Suprapubic skin (tissue), 4 donors: Measurements from ENCODE around the gene FRMD4A. TPM values are rescaled to one million over a fixed set of nuclear protein-coding genes. Genes with fewer than 3 reads are reported as not detected.
"Not testable (repeated sequence)": the region's sequence is repeated elsewhere in the genome, so short reads cannot be mapped to it uniquely, and the experiment has no call there.

Experiments
- DNase-seq, 2 donors: peaks; one replicate each; pipeline ENCODE4 v3.0.0-alpha.2; 2019; ENCODE audit warnings: low spot score in 2 of 2
- H3K27ac ChIP-seq: fragments of 200-600 bp; sonication (generic); one replicate; pipeline ENCODE4 v1.5.1; 2019
- H3K27me3 ChIP-seq: fragments of 200-600 bp; sonication (generic); one replicate; pipeline ENCODE4 v1.5.1; 2019
- H3K36me3 ChIP-seq: fragments of 200-600 bp; sonication (generic); one replicate; pipeline ENCODE4 v1.5.1; 2019
- H3K4me1 ChIP-seq: fragments of 200-600 bp; sonication (generic); one replicate; pipeline ENCODE4 v1.5.1; 2019
- H3K4me3 ChIP-seq: fragments of 200-600 bp; sonication (generic); one replicate; pipeline ENCODE4 v1.5.1; 2019; ENCODE audit warnings: mild to moderate bottlenecking
- H3K9me3 ChIP-seq: fragments of 200-600 bp; sonication (generic); one replicate; pipeline ENCODE4 v1.5.1; 2019
- CTCF ChIP-seq, 2 donors: fragments of 200-600 bp in 1 of 2; fragments of 450-650 bp in 1 of 2; sonication (generic) in 1 of 2; IDR thresholded peaks; one replicate each; pipeline ENCODE4 v1.5.1; 2016 to 2019; ENCODE audit warnings: antibody characterized with exemption in 2 of 2, mild to moderate bottlenecking in 1 of 2, moderate library complexity in 1 of 2
- EP300 ChIP-seq: sonication (generic); formaldehyde crosslinking; IDR thresholded peaks from one replicate; pipeline ENCODE4 v1.6.1; 2017; ENCODE audit warnings: antibody characterized with exemption
- POLR2A ChIP-seq, 2 donors: fragments of 450-650 bp; IDR thresholded peaks; one replicate each; pipeline ENCODE4 v1.6.1; 2017; ENCODE audit warnings: antibody characterized with exemption in 2 of 2, mild to moderate bottlenecking in 2 of 2, moderate library complexity in 2 of 2
- POLR2AphosphoS5 ChIP-seq, 3 donors: sonication (generic); formaldehyde crosslinking; IDR thresholded peaks; one replicate each; pipeline ENCODE4 v1.6.1; 2017; ENCODE audit warnings: antibody characterized with exemption in 3 of 3
- WGBS: methylation state at CpG from one replicate; pipeline ENCODE4 v1.1.5; 2018; 5-methylcytosine and 5-hydroxymethylcytosine counted together
- total RNA-seq, 4 donors: library from RNA; depleted of rRNA; stranded (reverse); fragments of >200 nt; gene quantifications; one replicate each; pipeline ENCODE4 v1.1.0, GENCODE V29; 2016

Gene FRMD4A
- total RNA-seq, 4 donors from 2014 or later = 27.4 to 86.3 (median 58.0) TPM

GRCh38 chr10:14047431-14047830, 283.3 kb downstream of the FRMD4A start:
- WGBS = 69% methylated on average over 2 of the region's 2 CpGs
- H3K27ac ChIP-seq = no peak overlapping the region
- no peaks in the 10 kb centered on the region for H3K9me3 ChIP-seq
- no peak for TF ChIP-seq CTCF (IDR thresholded peaks at IDR 0.05)
- TF ChIP-seq POLR2AphosphoS5 (IDR thresholded peaks at IDR 0.05) = no peak
- no peak for TF ChIP-seq EP300
- no peak for TF ChIP-seq POLR2A (IDR thresholded peaks at IDR 0.05)
- no peaks in the 10 kb centered on the region for H3K4me1 ChIP-seq
- H3K4me3 ChIP-seq = no peak overlapping the region
- DNase-seq = no peak
- H3K27me3 ChIP-seq = no peaks in the 10 kb centered on the region
- no peaks in the 10 kb centered on the region for H3K36me3 ChIP-seq

- not testable (repeated sequence) for DNase-seq, H3K9me3 ChIP-seq, H3K36me3 ChIP-seq, H3K27me3 ChIP-seq, H3K4me3 ChIP-seq
- WGBS = 80% methylated on average over 7 of the region's 7 CpGs
- Histone ChIP-seq H3K4me1 (peaks cover 20% of the 10 kb centered on the region), H3K27ac (peak overlapping the region; percentile 57)
Observed at GRCh38 chr10:14042051-14042450, 288.7 kb downstream of the FRMD4A start.

GRCh38 chr10:14040787-14041631, 289.7 kb downstream of the FRMD4A start:
- TF ChIP-seq CTCF (IDR thresholded peaks at IDR 0.05) (no peak), EP300 (no peak), POLR2A (IDR thresholded peaks at IDR 0.05) (no peak), POLR2AphosphoS5 (IDR thresholded peaks at IDR 0.05) (no peak)
- H3K27me3 ChIP-seq = no peaks in the 10 kb centered on the region
- no peak overlapping the region for H3K4me3 ChIP-seq
- DNase-seq = no peak
- H3K36me3 ChIP-seq = no peaks in the 10 kb centered on the region
- peaks cover 20% of the 10 kb centered on the region for H3K4me1 ChIP-seq
- WGBS = 20% methylated on average over 9 of the region's 9 CpGs
- H3K9me3 ChIP-seq = no peaks in the 10 kb centered on the region
- peak overlapping the region; percentile 57 for H3K27ac ChIP-seq

- TF ChIP-seq POLR2AphosphoS5 (IDR thresholded peaks at IDR 0.05) = no peak
- TF ChIP-seq EP300 = no peak
- no peak for TF ChIP-seq POLR2A (IDR thresholded peaks at IDR 0.05)
- TF ChIP-seq CTCF (IDR thresholded peaks at IDR 0.05) = no peak
- Histone ChIP-seq H3K4me1 (peaks cover 20% of the 10 kb centered on the region), H3K27me3 (no peaks in the 10 kb centered on the region), H3K36me3 (no peaks in the 10 kb centered on the region), H3K27ac (peak overlapping the region; percentile 57), H3K4me3 (no peak overlapping the region), H3K9me3 (no peaks in the 10 kb centered on the region)
- no peak for DNase-seq
- WGBS = 64% methylated on average over 4 of the region's 4 CpGs
Observed at GRCh38 chr10:14039968-14040668, 290.6 kb downstream of the FRMD4A start.

- Histone ChIP-seq H3K9me3 (no peaks in the 10 kb centered on the region), H3K27ac (no peak overlapping the region), H3K27me3 (no peaks in the 10 kb centered on the region), H3K36me3 (no peaks in the 10 kb centered on the region), H3K4me1 (peaks cover 14% of the 10 kb centered on the region), H3K4me3 (no peak overlapping the region)
- TF ChIP-seq POLR2A (IDR thresholded peaks at IDR 0.05) (no peak), CTCF (IDR thresholded peaks at IDR 0.05) (no peak), POLR2AphosphoS5 (IDR thresholded peaks at IDR 0.05) (no peak), EP300 (no peak)
- WGBS = 82% methylated on average over 7 of the region's 7 CpGs
- no peak for DNase-seq
Observed at GRCh38 chr10:14036233-14036632, 294.5 kb downstream of the FRMD4A start.
